Spleen (tissue), 11 donors: ENCODE measurements around the gene CTDSP2. TPM values are rescaled to one million over a fixed set of nuclear protein-coding genes. Genes with fewer than 3 reads are reported as not detected.

Source experiments
- DNase-seq: peaks from one replicate; pipeline ENCODE4 v3.0.0-alpha.2; 2020
- H3K27ac ChIP-seq, 8 donors: fragments of 200-600 bp; sonication (generic) in 7 of 8; 1 replicate in 4 of 8; 2 replicates in 4 of 8; pipeline versions ENCODE4 v1.5.0 to v1.8.0; 2016 to 2021; ENCODE audit warnings: inconsistent platforms in 4 of 8, mild to moderate bottlenecking in 4 of 8, moderate library complexity in 1 of 8
- H3K27me3 ChIP-seq, 7 donors: fragments of 200-600 bp; sonication (generic) in 6 of 7; replicated peaks in 1 of 7; 1 replicate in 4 of 7; 2 replicates in 3 of 7; pipeline versions ENCODE4 v1.5.0 to v1.8.0; 2016 to 2021; ENCODE audit warnings: inconsistent platforms in 3 of 7, mild to moderate bottlenecking in 1 of 7
- H3K36me3 ChIP-seq, 6 donors: fragments of 200-600 bp; sonication (generic) in 5 of 6; 1 replicate in 4 of 6; 2 replicates in 2 of 6; pipeline versions ENCODE4 v1.5.0 to v1.8.0; 2016 to 2021; ENCODE audit warnings: inconsistent platforms in 2 of 6
- H3K4me1 ChIP-seq, 6 donors: fragments of 200-600 bp; sonication (generic) in 5 of 6; 1 replicate in 3 of 6; 2 replicates in 3 of 6; pipeline versions ENCODE4 v1.5.0 to v1.8.0; 2016 to 2021; ENCODE audit warnings: inconsistent platforms in 3 of 6
- H3K4me3 ChIP-seq, 8 donors: fragments of 200-600 bp; sonication (generic) in 7 of 8; 1 replicate in 4 of 8; 2 replicates in 4 of 8; pipeline versions ENCODE4 v1.5.0 to v1.8.0; 2016 to 2021; ENCODE audit warnings: inconsistent platforms in 4 of 8, mild to moderate bottlenecking in 4 of 8, moderate library complexity in 2 of 8
- H3K9me3 ChIP-seq, 8 donors: fragments of 200-600 bp; sonication (generic) in 7 of 8; 1 replicate in 4 of 8; 2 replicates in 4 of 8; pipeline versions ENCODE4 v1.5.0 to v1.8.0; 2016 to 2021; ENCODE audit warnings: inconsistent platforms in 4 of 8
- POLR2A ChIP-seq, 3 donors: fragments of 450-650 bp; IDR thresholded peaks; one replicate each; pipeline ENCODE4 v1.5.1; 2017; ENCODE audit warnings: antibody characterized with exemption in 3 of 3, mild to moderate bottlenecking in 1 of 3
- POLR2AphosphoS5 ChIP-seq, 3 donors: sonication (generic); formaldehyde crosslinking; IDR thresholded peaks; one replicate each; pipeline ENCODE4 v1.5.1; 2017; ENCODE audit warnings: antibody characterized with exemption in 3 of 3
- WGBS, 5 donors: extraction: QIAGEN DNeasy Blood & Tissue Kit in 3 of 5; methylation state at CpG; one replicate each; pipeline versions ENCODE4 v1.1.5 to v1.1.7; 2013 to 2018; 5-methylcytosine and 5-hydroxymethylcytosine counted together
- intact Hi-C: fragments of 100-400 bp; cut with DNase I; formaldehyde crosslinking; loops from one replicate; pipeline ENCODE4 v1.15.0; 2023; ENCODE audit warnings: low total_unique reads
- polyA plus RNA-seq, 3 donors: library from polyadenylated mRNA; stranded (reverse); fragments of 200-250 nt; gene quantifications; one replicate each; pipeline ENCODE4 v1.2.1, GENCODE V29; 2013
- total RNA-seq, 7 donors: library from RNA; depleted of rRNA in 3 of 7; stranded (reverse); fragments of >200 nt in 3 of 7; fragmentation: NEBNext Ultra II Directional in 4 of 7; extraction: Animal tissue kit (Norgen Biotek cat#: 25700) in 4 of 7; gene quantifications; one replicate each; pipeline versions ENCODE4 v1.1.0 to v1.2.1, GENCODE V29; 2016 to 2021
- TF ChIP-seq, protein P1 (sequence below), 11 experiments: fragments of 200-600 bp in 7 of 11; fragments of 450-650 bp in 4 of 11; sonication (generic) in 4 of 11; IDR thresholded peaks in 8 of 11; conservative IDR thresholded peaks in 3 of 11; 1 replicate in 7 of 11; 2 replicates in 4 of 11; pipeline versions ENCODE4 v1.4.0 to v1.8.0; 2016 to 2021; ENCODE audit warnings: antibody characterized with exemption in 11 of 11, inconsistent platforms in 4 of 11, mild to moderate bottlenecking in 1 of 11
- donor health status: healthy with polysubstance abuse.
- donor health status: DM: no; HTN: no; CAD: no; lungs with moderate emphysema.
- donor health status: DM: no; HTN: no; CAD: no.
- donor health status: Bipolar disorder and iron deficiency.
- donor health status: healthy.
- donor health status: DM: no; HTN: no; CAD: no.
- donor health status: DM: yes; HTN: yes; CAD: no.

Gene CTDSP2
- total and polyA plus RNA-seq, 10 donors, result 22.2 to 203 (median 144) TPM

DNA sequence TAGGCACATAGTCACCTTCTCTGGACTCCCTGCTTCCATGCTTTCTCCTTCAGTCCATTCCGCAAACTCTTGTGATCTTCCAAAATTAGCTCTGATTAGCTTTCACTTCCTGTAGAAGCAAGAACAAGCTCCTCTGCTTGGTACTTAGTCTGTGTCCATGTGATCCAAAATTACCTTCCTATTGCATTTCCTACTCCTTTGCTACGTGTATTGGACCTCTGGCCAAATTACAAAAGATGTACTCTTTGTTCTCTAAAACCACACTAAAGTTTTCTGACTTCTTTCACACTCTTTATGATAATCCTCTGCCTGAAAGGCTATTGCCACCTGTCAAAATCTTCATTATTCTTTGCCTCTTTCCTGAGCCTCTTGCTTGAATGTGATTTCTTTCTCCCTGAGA is 64.7 kb downstream of the CTDSP2 start:
- WGBS, 5 donors, result 38 to 61% (median 52%) methylated on average over 2 of the region's 2 CpGs
- peaks cover 0 to 30% (median 18%) of the 10 kb centered on the region in 6 donors for H3K36me3 ChIP-seq
- H3K9me3 ChIP-seq, result no peaks in the 10 kb centered on the region
- no peak for DNase-seq
- TF ChIP-seq, protein P1, sequence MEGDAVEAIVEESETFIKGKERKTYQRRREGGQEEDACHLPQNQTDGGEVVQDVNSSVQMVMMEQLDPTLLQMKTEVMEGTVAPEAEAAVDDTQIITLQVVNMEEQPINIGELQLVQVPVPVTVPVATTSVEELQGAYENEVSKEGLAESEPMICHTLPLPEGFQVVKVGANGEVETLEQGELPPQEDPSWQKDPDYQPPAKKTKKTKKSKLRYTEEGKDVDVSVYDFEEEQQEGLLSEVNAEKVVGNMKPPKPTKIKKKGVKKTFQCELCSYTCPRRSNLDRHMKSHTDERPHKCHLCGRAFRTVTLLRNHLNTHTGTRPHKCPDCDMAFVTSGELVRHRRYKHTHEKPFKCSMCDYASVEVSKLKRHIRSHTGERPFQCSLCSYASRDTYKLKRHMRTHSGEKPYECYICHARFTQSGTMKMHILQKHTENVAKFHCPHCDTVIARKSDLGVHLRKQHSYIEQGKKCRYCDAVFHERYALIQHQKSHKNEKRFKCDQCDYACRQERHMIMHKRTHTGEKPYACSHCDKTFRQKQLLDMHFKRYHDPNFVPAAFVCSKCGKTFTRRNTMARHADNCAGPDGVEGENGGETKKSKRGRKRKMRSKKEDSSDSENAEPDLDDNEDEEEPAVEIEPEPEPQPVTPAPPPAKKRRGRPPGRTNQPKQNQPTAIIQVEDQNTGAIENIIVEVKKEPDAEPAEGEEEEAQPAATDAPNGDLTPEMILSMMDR (IDR thresholded peaks at IDR 0.05 in 8 of 11, conservative IDR thresholded peaks at IDR 0.05 in 3 of 11), result no peak
- TF ChIP-seq POLR2A (IDR thresholded peaks at IDR 0.05) (no peak), POLR2AphosphoS5 (IDR thresholded peaks at IDR 0.05) (no peak)
- no peak overlapping the region for H3K4me3 ChIP-seq
- intact Hi-C loops, result no loop called here
- H3K27ac ChIP-seq, result peak overlapping the region in 5 of 8 donors; percentile 5 to 86 (median 83)
- no peaks in the 10 kb centered on the region for H3K27me3 ChIP-seq
- H3K4me1 ChIP-seq, result peaks cover 14 to 57% (median 41%) of the 10 kb centered on the region in 6 donors

DNA sequence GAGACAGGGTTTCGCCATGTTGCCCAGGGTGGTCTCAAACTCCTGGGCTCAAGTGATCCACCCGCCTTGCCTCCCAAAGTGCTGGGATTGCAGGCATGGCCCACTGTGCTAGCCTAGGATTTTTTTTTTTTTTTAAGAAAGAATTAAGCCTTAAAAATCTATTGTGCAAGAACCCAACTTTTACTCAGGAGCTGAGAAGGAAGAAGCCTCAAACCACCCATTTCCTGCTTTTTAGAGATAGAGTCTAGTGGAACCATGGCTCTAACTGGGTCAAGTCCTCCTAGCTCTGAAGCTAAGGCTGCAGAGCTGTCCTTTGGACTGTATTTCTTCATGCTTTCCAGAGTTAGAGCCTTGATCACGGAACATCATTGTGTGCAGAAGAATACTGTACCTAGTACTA is 65.3 kb downstream of the CTDSP2 start:
- H3K9me3 ChIP-seq, result no peaks in the 10 kb centered on the region
- intact Hi-C loops, result no loop called here
- H3K27ac ChIP-seq, result peak overlapping the region in 5 of 8 donors; percentile 5 to 86 (median 83)
- WGBS, 5 donors, result 68 to 90% (median 83%) methylated on average over 3 of the region's 3 CpGs
- H3K36me3 ChIP-seq, result peaks cover 0 to 25% (median 12%) of the 10 kb centered on the region in 6 donors
- peaks cover 14 to 57% (median 41%) of the 10 kb centered on the region in 6 donors for H3K4me1 ChIP-seq
- TF ChIP-seq, protein P1 (IDR thresholded peaks at IDR 0.05 in 8 of 11, conservative IDR thresholded peaks at IDR 0.05 in 3 of 11), result no peak
- TF ChIP-seq POLR2AphosphoS5 (IDR thresholded peaks at IDR 0.05), result no peak
- TF ChIP-seq POLR2A (IDR thresholded peaks at IDR 0.05), result no peak
- H3K4me3 ChIP-seq, result no peak overlapping the region
- no peaks in the 10 kb centered on the region for H3K27me3 ChIP-seq
- no peak for DNase-seq

DNA sequence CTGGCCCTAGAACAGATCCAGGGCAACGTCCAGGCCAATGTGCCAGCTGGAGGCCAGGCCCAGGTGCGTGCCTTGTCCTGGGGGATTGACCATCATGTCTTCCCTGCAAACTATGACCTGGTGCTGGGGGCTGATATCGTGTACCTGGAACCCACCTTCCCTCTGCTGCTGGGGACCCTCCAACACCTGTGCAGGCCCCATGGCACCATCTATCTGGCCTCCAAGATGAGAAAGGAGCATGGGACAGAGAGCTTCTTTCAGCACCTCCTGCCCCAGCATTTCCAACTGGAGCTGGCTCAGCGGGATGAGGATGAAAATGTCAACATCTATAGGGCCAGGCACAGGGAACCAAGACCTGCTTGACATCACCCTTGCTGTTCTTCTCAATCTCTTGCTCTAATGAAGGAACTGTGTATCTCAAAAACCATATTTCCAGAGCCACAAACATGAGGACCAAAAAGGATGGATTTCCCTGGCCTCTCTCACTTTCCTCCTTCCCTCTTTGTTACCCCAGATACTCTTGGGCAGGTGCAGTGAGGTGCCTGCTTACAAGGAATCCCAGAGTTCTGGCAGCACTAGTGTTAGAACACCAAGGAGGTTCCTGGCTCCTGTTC is 66.1 kb downstream of the CTDSP2 start:
- DNase-seq, result no peak

DNA sequence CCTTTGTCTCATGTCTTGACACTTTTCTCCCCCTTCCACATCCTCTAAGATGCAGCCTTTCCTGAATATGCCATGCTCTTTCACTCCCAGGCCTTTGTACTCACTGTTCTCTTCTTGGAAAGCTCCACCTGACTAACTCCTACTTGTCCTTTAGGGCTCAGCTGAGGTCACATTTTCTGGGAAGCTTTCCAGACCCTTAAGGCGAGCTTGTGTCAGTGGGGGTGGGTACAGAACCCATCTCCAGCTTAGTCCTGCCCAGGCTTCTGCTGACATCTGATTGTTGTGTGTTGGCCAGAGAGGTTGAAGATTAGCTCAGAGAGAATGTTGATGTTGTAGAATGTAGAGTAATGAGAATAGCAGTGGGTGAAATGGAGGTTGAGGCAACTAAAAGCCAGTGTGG is 66.8 kb downstream of the CTDSP2 start:
- whole genome bisulfite sequencing, 5 donors, result 66 to 92% (median 78%) methylated on average over 1 of the region's 1 CpG
- DNase-seq, result no peak
- Histone ChIP-seq H3K27ac (no peak overlapping the region), H3K9me3 (no peaks in the 10 kb centered on the region), H3K4me3 (no peak overlapping the region), H3K36me3 (peaks cover 0 to 10% (median 0%) of the 10 kb centered on the region in 6 donors), H3K27me3 (no peaks in the 10 kb centered on the region), H3K4me1 (peaks cover 14 to 56% (median 41%) of the 10 kb centered on the region in 6 donors)
- TF ChIP-seq, protein P1 (IDR thresholded peaks at IDR 0.05 in 8 of 11, conservative IDR thresholded peaks at IDR 0.05 in 3 of 11), result no peak
- intact Hi-C loops, result no loop called here

More for the DNA sequence above, 66.1 kb downstream of the CTDSP2 start:
- no peak for TF ChIP-seq POLR2A (IDR thresholded peaks at IDR 0.05)
- TF ChIP-seq, protein P1 (IDR thresholded peaks at IDR 0.05 in 8 of 11, conservative IDR thresholded peaks at IDR 0.05 in 3 of 11), result no peak
- no peak for TF ChIP-seq POLR2AphosphoS5 (IDR thresholded peaks at IDR 0.05)
- Histone ChIP-seq H3K9me3 (no peaks in the 10 kb centered on the region), H3K4me3 (no peak overlapping the region), H3K27ac (peak overlapping the region in 4 of 8 donors; percentile 33 to 86 (median 84)), H3K4me1 (peaks cover 14 to 57% (median 41%) of the 10 kb centered on the region in 6 donors), H3K27me3 (no peaks in the 10 kb centered on the region), H3K36me3 (peaks cover 0 to 16% (median 4%) of the 10 kb centered on the region in 6 donors)
- 83 to 94% (median 86%) methylated on average over 4 of the region's 4 CpGs for WGBS, 5 donors
- intact Hi-C loops, result no loop called here
